ENCODE measurements around the gene UIMC1.

Gene UIMC1

DNA sequence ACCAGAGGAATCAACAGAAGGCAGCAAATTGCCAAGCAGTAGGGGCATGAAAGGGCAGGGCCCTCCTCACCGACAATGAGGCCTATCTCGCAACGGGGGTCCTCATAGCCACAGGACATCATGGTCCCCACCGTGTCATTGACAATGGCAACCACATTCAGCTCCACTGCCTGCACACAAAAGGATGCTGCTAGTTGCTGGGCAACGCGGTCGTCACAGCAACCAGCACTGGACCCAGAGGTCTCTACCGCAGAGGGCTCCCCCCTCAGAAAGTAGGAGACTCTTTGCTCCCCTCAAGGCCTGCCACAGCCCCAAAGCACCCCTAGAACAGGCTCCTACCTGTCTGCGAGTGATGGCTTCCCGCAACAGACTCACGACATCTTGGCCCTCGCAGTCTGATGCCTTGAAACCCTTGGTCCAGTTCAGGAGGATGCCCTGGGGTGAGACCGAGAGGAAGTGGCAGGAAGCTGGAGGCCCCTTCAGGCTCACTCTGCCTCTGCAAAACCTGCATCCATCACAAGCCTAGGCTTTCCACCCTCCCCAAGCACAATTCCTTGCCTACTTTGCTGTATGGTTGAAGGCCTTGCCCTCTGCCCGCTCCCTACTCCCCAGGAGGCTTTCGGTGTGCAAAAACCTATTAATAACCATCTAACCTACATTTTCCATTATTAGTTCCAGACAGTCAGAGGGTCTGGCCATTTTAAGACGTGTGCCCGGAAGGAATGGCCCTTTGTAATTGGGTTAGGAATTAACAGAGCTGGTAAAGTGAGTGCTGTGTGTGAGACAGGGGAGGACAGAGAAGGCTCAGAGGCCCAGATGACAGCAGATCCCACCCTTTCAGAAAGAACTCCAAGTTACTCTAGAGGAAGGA lies 122.6 kb downstream of the UIMC1 start:
- Histone ChIP-seq H3K4me2 (ENCODE audit: low read depth, low read length, poor library complexity, severe bottlenecking) (no peak overlapping the region), H3K9me2 (replicated peaks; ENCODE audit: low read depth, low read length) (no peaks in the 10 kb centered on the region), H2AFZ (ENCODE audit: low read length) (no peak overlapping the region), H4K20me1 (ENCODE audit: insufficient read depth, low read length, poor library complexity, severe bottlenecking) (no peaks in the 10 kb centered on the region), H3K9ac (ENCODE audit: low read depth, low read length, poor library complexity, severe bottlenecking) (no peak overlapping the region), H3K27me3 (ENCODE audit: insufficient read depth, low read length, poor library complexity, severe bottlenecking) (no peaks in the 10 kb centered on the region), H3K9me3 (ENCODE audit: insufficient read depth, low read depth, low read length) (no peaks in the 10 kb centered on the region), H3K79me2 (ENCODE audit: insufficient read depth, low read length) (no peaks in the 10 kb centered on the region), H3K4me1 (ENCODE audit: insufficient read depth, low read length, poor library complexity, severe bottlenecking) (no peaks in the 10 kb centered on the region), H3K36me3 (ENCODE audit: insufficient read depth, low read length) (no peaks in the 10 kb centered on the region), H3K4me3 (ENCODE audit: low read length, poor library complexity, severe bottlenecking) (no peak overlapping the region), H3F3A (ENCODE audit: low read depth) (no peaks in the 10 kb centered on the region)
- TF ChIP-seq, protein P1, sequence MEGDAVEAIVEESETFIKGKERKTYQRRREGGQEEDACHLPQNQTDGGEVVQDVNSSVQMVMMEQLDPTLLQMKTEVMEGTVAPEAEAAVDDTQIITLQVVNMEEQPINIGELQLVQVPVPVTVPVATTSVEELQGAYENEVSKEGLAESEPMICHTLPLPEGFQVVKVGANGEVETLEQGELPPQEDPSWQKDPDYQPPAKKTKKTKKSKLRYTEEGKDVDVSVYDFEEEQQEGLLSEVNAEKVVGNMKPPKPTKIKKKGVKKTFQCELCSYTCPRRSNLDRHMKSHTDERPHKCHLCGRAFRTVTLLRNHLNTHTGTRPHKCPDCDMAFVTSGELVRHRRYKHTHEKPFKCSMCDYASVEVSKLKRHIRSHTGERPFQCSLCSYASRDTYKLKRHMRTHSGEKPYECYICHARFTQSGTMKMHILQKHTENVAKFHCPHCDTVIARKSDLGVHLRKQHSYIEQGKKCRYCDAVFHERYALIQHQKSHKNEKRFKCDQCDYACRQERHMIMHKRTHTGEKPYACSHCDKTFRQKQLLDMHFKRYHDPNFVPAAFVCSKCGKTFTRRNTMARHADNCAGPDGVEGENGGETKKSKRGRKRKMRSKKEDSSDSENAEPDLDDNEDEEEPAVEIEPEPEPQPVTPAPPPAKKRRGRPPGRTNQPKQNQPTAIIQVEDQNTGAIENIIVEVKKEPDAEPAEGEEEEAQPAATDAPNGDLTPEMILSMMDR (conservative IDR thresholded peaks at IDR 0.05; ENCODE audit: low read length) = no peak
- TF ChIP-seq EZH2phosphoT487 (IDR thresholded peaks at IDR 0.05; ENCODE audit: borderline replicate concordance) = no peak

DNA sequence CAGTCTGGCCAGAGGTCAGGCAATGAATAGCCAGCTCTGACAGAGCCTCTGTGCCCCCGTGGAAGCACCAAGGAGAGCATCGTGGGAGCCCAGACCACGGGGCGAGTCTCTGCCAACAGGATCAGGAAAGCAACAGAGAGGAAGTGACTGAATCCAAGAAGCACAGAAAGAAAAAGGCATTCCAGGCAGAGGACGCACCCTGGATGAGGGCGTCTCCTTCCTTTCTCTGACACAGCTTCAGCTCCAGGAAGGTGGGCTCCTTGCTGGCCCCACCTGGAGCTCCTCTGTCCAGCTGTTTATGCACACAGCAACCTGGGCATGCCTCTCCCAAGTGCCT lies 124.0 kb downstream of the UIMC1 start:
- Histone ChIP-seq H3K9ac (ENCODE audit: low read depth, low read length, poor library complexity, severe bottlenecking) (no peak overlapping the region), H2AFZ (ENCODE audit: low read length) (no peak overlapping the region), H3K36me3 (ENCODE audit: insufficient read depth, low read length) (no peaks in the 10 kb centered on the region), H3K4me1 (ENCODE audit: insufficient read depth, low read length, poor library complexity, severe bottlenecking) (no peaks in the 10 kb centered on the region), H3F3A (ENCODE audit: low read depth) (no peaks in the 10 kb centered on the region), H3K9me2 (replicated peaks; ENCODE audit: low read depth, low read length) (no peaks in the 10 kb centered on the region), H3K4me3 (ENCODE audit: low read length, poor library complexity, severe bottlenecking) (no peak overlapping the region), H3K27me3 (ENCODE audit: insufficient read depth, low read length, poor library complexity, severe bottlenecking) (no peaks in the 10 kb centered on the region), H3K9me3 (ENCODE audit: insufficient read depth, low read depth, low read length) (no peaks in the 10 kb centered on the region), H3K4me2 (ENCODE audit: low read depth, low read length, poor library complexity, severe bottlenecking) (no peak overlapping the region), H3K79me2 (ENCODE audit: insufficient read depth, low read length) (no peaks in the 10 kb centered on the region), H4K20me1 (ENCODE audit: insufficient read depth, low read length, poor library complexity, severe bottlenecking) (no peaks in the 10 kb centered on the region)
- TF ChIP-seq, protein P1 (conservative IDR thresholded peaks at IDR 0.05; ENCODE audit: low read length) = no peak
- TF ChIP-seq EZH2phosphoT487 (IDR thresholded peaks at IDR 0.05; ENCODE audit: borderline replicate concordance) = no peak

DNA sequence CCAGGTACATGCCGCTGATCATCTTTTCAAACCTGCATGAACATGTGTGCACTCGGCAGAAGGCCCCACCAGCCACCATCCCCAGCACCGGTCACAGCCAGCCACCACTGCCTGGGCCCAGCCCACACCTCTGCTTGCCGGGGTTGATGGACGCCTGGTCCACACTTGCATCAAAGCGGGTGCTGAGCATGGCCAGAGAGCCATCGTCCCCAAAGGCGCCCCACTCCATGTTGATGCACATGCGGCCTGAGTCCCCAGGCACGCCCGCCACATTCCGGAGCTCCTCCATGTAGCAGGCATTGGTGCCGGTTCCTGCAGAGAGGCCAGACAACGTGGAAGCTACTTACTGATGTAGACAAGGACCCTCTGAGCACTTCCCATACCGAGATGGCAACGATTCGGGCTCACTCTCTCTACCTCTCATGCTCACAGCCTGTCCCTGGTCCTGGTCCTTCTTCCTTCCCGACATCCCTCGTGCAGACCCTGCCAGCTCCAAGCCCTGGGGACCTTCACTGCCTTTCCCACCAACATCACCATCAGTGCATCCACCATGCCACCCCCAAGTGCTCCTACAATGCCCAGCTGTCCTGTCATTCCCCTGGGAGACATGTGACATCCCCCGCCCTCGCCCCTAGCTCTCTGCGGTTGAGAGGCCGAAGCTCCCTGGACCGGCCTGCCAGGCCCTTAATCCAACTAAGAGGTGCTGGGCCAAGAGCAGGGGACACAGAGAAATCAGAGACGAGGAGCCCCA lies 124.6 kb downstream of the UIMC1 start:
- no peaks in the 10 kb centered on the region for H3K27me3 ChIP-seq (ENCODE audit: insufficient read depth, low read length, poor library complexity, severe bottlenecking)

More for the DNA sequence above, 124.6 kb downstream of the UIMC1 start:
- H3K4me3 ChIP-seq (ENCODE audit: low read length, poor library complexity, severe bottlenecking) = no peak overlapping the region
- no peaks in the 10 kb centered on the region for H3K9me3 ChIP-seq (ENCODE audit: insufficient read depth, low read depth, low read length)
- no peaks in the 10 kb centered on the region for H4K20me1 ChIP-seq (ENCODE audit: insufficient read depth, low read length, poor library complexity, severe bottlenecking)
- no peaks in the 10 kb centered on the region for H3K79me2 ChIP-seq (ENCODE audit: insufficient read depth, low read length)
- no peak overlapping the region for H2AFZ ChIP-seq (ENCODE audit: low read length)
- no peak for TF ChIP-seq EZH2phosphoT487 (IDR thresholded peaks at IDR 0.05; ENCODE audit: borderline replicate concordance)
- TF ChIP-seq, protein P1 (conservative IDR thresholded peaks at IDR 0.05; ENCODE audit: low read length) = no peak
- no peaks in the 10 kb centered on the region for H3K36me3 ChIP-seq (ENCODE audit: insufficient read depth, low read length)
- H3K9me2 ChIP-seq (replicated peaks; ENCODE audit: low read depth, low read length) = no peaks in the 10 kb centered on the region
- H3K4me2 ChIP-seq (ENCODE audit: low read depth, low read length, poor library complexity, severe bottlenecking) = no peak overlapping the region
- no peak overlapping the region for H3K9ac ChIP-seq (ENCODE audit: low read depth, low read length, poor library complexity, severe bottlenecking)
- no peaks in the 10 kb centered on the region for H3F3A ChIP-seq (ENCODE audit: low read depth)
- no peaks in the 10 kb centered on the region for H3K4me1 ChIP-seq (ENCODE audit: insufficient read depth, low read length, poor library complexity, severe bottlenecking)
